SK-N-SH (cell line): Measurements from ENCODE around the gene CASS4. TPM values are rescaled to one million over a fixed set of nuclear protein-coding genes. Genes with fewer than 3 reads are reported as not detected.

Experiments
- polyA plus RNA-seq, 3 experiments: library from polyadenylated mRNA; depleted of rRNA; stranded (reverse); fragments of >200 nt; gene quantifications; 2 replicates each; pipeline ENCODE4 v1.2.3, GENCODE V29; 2012
- small RNA-seq, 7 experiments: library from RNA; depleted of rRNA; stranded (forward); fragments of <200 nt; gene quantifications; one replicate each; pipeline ENCODE3, GENCODE V24; 2012

Gene CASS4
- polyA plus RNA-seq, 1 of the 3 experiments (the other 2 are of a cell fraction), result not detected

Small RNA genes lying within 50 kb of the gene (small RNA-seq; reads per million reads assigned to genes)
- 0 reads per million in 7 experiments for gene RPL39P

Other genes starting within 250 kb of the CASS4 start
- gene MC3R, start 163.5 kb upstream of the CASS4 start, polyA plus RNA-seq (2012; rRNA removed), result not detected in 2 replicates
- gene FAM210B, start 53.3 kb upstream of the CASS4 start, polyA plus RNA-seq (2012; rRNA removed), result 34.6 and 44.1 TPM in 2 replicates
- 24.6 and 27.6 TPM in 2 replicates for gene AURKA, start 20.0 kb upstream of the CASS4 start, polyA plus RNA-seq (2012; rRNA removed)
- gene CSTF1, start 19.6 kb upstream of the CASS4 start, polyA plus RNA-seq (2012; rRNA removed), result 23.4 and 31.2 TPM in 2 replicates
- gene RTF2, start 56.4 kb downstream of the CASS4 start, polyA plus RNA-seq (2012; rRNA removed), result 78.2 and 82.8 TPM in 2 replicates
- not detected in 2 replicates for gene FAM209A, start 112.5 kb downstream of the CASS4 start, polyA plus RNA-seq (2012; rRNA removed)
- gene FAM209B, start 121.0 kb downstream of the CASS4 start, polyA plus RNA-seq (2012; rRNA removed), result not detected in 2 replicates
- gene TFAP2C, start 217.0 kb downstream of the CASS4 start, polyA plus RNA-seq (2012; rRNA removed), result not detected in 2 replicates